SK-N-SH (cell line): ENCODE results near the gene SMIM36. TPM values are rescaled to one million over a fixed set of nuclear protein-coding genes. Genes with fewer than 3 reads are reported as not detected.

Source experiments
- CTCF ChIA-PET: fragments of 300-600, 350-600 bp; formaldehyde crosslinking; extraction: SDS; loops from one replicate; lab custom pipeline; 2021; lab: Yijun Ruan, JAX
- POLR2A ChIA-PET: fragments of 350-600 bp; sonication (Branson Sonifier 250); formaldehyde crosslinking; extraction: SDS; loops from one replicate; lab custom pipeline; 2020; ENCODE audit warnings: antibody characterized with exemption, inconsistent platforms; lab: Yijun Ruan, JAX
- DNase-seq: peaks from one replicate; pipeline ENCODE4 v3.0.0; 2012
- H2AFZ ChIP-seq: fragments of 200-600 bp; sonication (generic); 2 replicates; pipeline ENCODE4 v1.8.1; 2016; ENCODE audit warnings: antibody characterized with exemption, mild to moderate bottlenecking, low read depth
- H3F3A ChIP-seq: fragments of 200-600 bp; sonication (generic); replicated peaks from 2 replicates; pipeline ENCODE3; 2016; ENCODE audit warnings: antibody characterized with exemption, mild to moderate bottlenecking; ENCODE audit not compliant: insufficient read depth
- H3K27ac ChIP-seq, 2 experiments: fragments of 200-500 bp in 1 of 2; fragments of 200-600 bp in 1 of 2; sonication (Bioruptor generic) in 1 of 2; sonication (generic), shearing (Covaris generic) in 1 of 2; 2 replicates each; pipeline versions ENCODE4 v1.5.1 to v1.6.1; 2014 to 2016; ENCODE audit warnings: low read depth in 2 of 2, inconsistent platforms in 1 of 2, low read length in 1 of 2, mild to moderate bottlenecking in 1 of 2, mixed read lengths in 1 of 2
- H3K27me3 ChIP-seq: fragments of 200-600 bp; sonication (generic), shearing (Covaris generic); 2 replicates; pipeline ENCODE4 v1.6.1; 2016; ENCODE audit warnings: mixed run types; ENCODE audit not compliant: insufficient read depth
- H3K36me3 ChIP-seq, 2 experiments: fragments of 200-500 bp in 1 of 2; fragments of 200-600 bp in 1 of 2; sonication (Bioruptor generic) in 1 of 2; sonication (generic) in 1 of 2; replicated peaks in 1 of 2; 2 replicates each; pipeline versions ENCODE3 to v1.5.1; 2014 to 2016; ENCODE audit warnings: low read length in 1 of 2, mild to moderate bottlenecking in 1 of 2; ENCODE audit not compliant: insufficient read depth in 2 of 2, control insufficient read depth in 1 of 2
- H3K4me1 ChIP-seq, 2 experiments: fragments of 200-500 bp in 1 of 2; fragments of 200-600 bp in 1 of 2; sonication (Bioruptor generic) in 1 of 2; sonication (generic), shearing (Covaris generic) in 1 of 2; 2 replicates each; pipeline versions ENCODE4 v1.5.1 to v1.6.1; 2014 to 2016; ENCODE audit warnings: low read depth in 1 of 2, low read length in 1 of 2, mixed run types in 1 of 2; ENCODE audit not compliant: insufficient read depth in 2 of 2, control insufficient read depth in 1 of 2
- H3K4me2 ChIP-seq: fragments of 200-600 bp; sonication (generic), shearing (Covaris generic); 2 replicates; pipeline ENCODE4 v1.6.1; 2017; ENCODE audit warnings: mixed run types
- H3K4me3 ChIP-seq, 2 experiments: fragments of 200-500 bp in 1 of 2; fragments of 200-600 bp in 1 of 2; sonication (Bioruptor generic) in 1 of 2; sonication (generic), shearing (Covaris generic) in 1 of 2; 2 replicates each; pipeline versions ENCODE4 v1.5.1 to v1.8.1; 2014 to 2016; ENCODE audit warnings: low read depth in 2 of 2, inconsistent platforms in 1 of 2, low read length in 1 of 2, mild to moderate bottlenecking in 1 of 2, mixed read lengths in 1 of 2, moderate library complexity in 1 of 2
- H3K79me2 ChIP-seq: fragments of 200-600 bp; sonication (generic); 2 replicates; pipeline ENCODE4 v1.8.1; 2017; ENCODE audit warnings: mild to moderate bottlenecking; ENCODE audit not compliant: insufficient read depth
- H3K9ac ChIP-seq: fragments of 200-600 bp; sonication (generic); 2 replicates; pipeline ENCODE4 v1.6.1; 2017; ENCODE audit warnings: mixed run types
- H3K9me2 ChIP-seq: fragments of 200-600 bp; sonication (generic); 2 replicates; pipeline ENCODE4 v1.6.1; 2017; ENCODE audit warnings: mixed run types
- H3K9me3 ChIP-seq: fragments of 200-600 bp; sonication (generic); 2 replicates; pipeline ENCODE4 v1.6.1; 2017; ENCODE audit warnings: mixed run types, mild to moderate bottlenecking, moderate library complexity
- H4K20me1 ChIP-seq: fragments of 200-600 bp; sonication (generic); 2 replicates; pipeline ENCODE4 v1.6.1; 2017; ENCODE audit warnings: mild to moderate bottlenecking, mixed run types; ENCODE audit not compliant: insufficient read depth
- FOSL2 ChIP-seq: IDR thresholded peaks from 2 replicates; pipeline ENCODE4 v1.4.0; 2012; ENCODE audit warnings: low read depth, mild to moderate bottlenecking, moderate library complexity, borderline replicate concordance
- MXI1 ChIP-seq: IDR thresholded peaks from 2 replicates; pipeline ENCODE4 v1.6.1; 2012; ENCODE audit warnings: mild to moderate bottlenecking, low read depth, low read length, improper control_type of control experiment
- NRF1 ChIP-seq: IDR thresholded peaks from 2 replicates; pipeline ENCODE4 v1.6.1; 2012; ENCODE audit warnings: low read depth, mild to moderate bottlenecking, low read length
- RAD21 ChIP-seq: IDR thresholded peaks from 2 replicates; pipeline ENCODE4 v1.6.1; 2012; ENCODE audit warnings: mild to moderate bottlenecking, low read length
- RCOR1 ChIP-seq: fragments of 150-350 bp; IDR thresholded peaks from 2 replicates; pipeline ENCODE4 v1.6.1; 2017; ENCODE audit warnings: antibody characterized with exemption, low read length
- RXRA ChIP-seq: IDR thresholded peaks from 2 replicates; pipeline ENCODE4 v1.4.0; 2012; ENCODE audit warnings: low read depth, mild to moderate bottlenecking, borderline replicate concordance
- SMC3 ChIP-seq: IDR thresholded peaks from 2 replicates; pipeline ENCODE4 v1.6.1; 2012; ENCODE audit warnings: low read depth, low read length, improper control_type of control experiment
- TCF12 ChIP-seq: IDR thresholded peaks from 2 replicates; pipeline ENCODE4 v1.4.0; 2012
- TEAD4 ChIP-seq: IDR thresholded peaks from 2 replicates; pipeline ENCODE4 v1.4.0; 2012; ENCODE audit warnings: mild to moderate bottlenecking, borderline replicate concordance; ENCODE audit not compliant: insufficient read depth
- WGBS: methylation state at CpG from one replicate; pipeline ENCODE4 v1.1.6; 2017; ENCODE audit warnings: low lambda C conversion rate; 5-methylcytosine and 5-hydroxymethylcytosine counted together
- polyA plus RNA-seq, 3 experiments: library from polyadenylated mRNA; depleted of rRNA; stranded (reverse); fragments of >200 nt; gene quantifications; 2 replicates each; pipeline ENCODE4 v1.2.3, GENCODE V29; 2012
- TF ChIP-seq, protein P1 (sequence below): fragments of 150-350 bp; IDR thresholded peaks from 2 replicates; pipeline ENCODE4 v1.6.1; 2016; ENCODE audit warnings: mild to moderate bottlenecking, low read depth, low read length
- TF ChIP-seq, protein P2 (sequence below): fragments of 200-600 bp; sonication (generic); IDR thresholded peaks from 2 replicates; pipeline ENCODE4 v1.6.1; 2017; ENCODE audit warnings: antibody characterized with exemption, mild to moderate bottlenecking, moderate library complexity
- TF ChIP-seq, protein P3 (sequence below): IDR thresholded peaks from 2 replicates; pipeline ENCODE4 v1.4.0; 2012; ENCODE audit warnings: low read depth, borderline replicate concordance
- TF ChIP-seq, protein P4 (sequence below): IDR thresholded peaks from 2 replicates; pipeline ENCODE4 v1.4.0; 2012; ENCODE audit warnings: low read depth

Gene SMIM36
- polyA plus RNA-seq, 1 of the 3 experiments (the other 2 are of a cell fraction), result not detected

DNA sequence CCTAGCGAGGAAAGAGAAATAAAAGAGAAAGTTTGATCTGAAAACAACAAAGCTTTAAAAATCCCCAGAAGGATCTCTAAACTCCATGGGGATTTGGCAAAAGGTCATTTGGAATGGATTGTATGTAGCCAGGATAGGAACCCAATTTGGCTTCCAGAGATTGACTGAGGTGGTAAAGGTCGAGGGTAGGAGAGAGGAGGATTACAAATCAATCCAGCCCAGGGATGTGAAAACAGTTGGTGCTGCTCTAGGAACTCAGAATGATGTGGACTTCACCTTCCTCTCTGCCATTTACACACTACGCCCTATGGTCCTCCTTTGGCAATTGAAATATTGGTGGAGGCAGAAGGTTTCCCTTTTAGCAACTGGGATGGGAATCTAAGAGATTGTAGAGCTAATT, 18.8 kb upstream of the SMIM36 start (continued):
- TF ChIP-seq, protein P1, sequence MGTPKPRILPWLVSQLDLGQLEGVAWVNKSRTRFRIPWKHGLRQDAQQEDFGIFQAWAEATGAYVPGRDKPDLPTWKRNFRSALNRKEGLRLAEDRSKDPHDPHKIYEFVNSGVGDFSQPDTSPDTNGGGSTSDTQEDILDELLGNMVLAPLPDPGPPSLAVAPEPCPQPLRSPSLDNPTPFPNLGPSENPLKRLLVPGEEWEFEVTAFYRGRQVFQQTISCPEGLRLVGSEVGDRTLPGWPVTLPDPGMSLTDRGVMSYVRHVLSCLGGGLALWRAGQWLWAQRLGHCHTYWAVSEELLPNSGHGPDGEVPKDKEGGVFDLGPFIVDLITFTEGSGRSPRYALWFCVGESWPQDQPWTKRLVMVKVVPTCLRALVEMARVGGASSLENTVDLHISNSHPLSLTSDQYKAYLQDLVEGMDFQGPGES, result no peak
- TF ChIP-seq MXI1, result no peak

DNA sequence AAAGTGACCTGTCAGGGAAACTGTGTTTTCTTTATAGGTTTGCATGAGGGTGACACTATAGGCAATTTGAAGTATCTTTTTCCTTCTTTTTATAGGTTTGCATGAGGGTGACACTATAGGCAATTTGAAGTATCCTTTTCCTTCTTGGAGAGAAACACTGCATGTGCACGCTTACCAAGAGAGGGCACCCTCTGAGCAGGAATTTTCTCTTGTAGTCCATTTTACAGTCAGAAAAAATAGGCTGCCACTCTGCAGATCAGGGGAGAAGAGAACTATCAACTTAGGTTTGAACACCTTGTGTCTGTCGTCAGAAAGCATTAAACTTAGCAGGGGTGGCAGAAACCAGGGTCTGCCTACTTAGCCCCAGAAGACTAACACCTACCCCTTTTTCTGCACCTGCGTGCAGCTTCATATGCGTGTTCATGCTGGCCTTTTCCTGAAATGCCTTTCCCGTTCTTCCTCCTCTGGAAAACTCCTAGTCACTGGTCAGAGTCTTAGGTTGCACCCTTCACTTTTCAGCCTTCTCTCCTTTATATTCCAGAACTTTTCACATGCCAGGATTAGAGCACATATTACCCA, 16.4 kb upstream of the SMIM36 start:
- Histone ChIP-seq H3K27me3 (no peaks in the 10 kb centered on the region), H3K79me2 (no peaks in the 10 kb centered on the region), H3K4me1 (peaks cover 0 to 2% of the 10 kb centered on the region in 2 experiments; a peak in 1 of 4 replicates), H3K4me3 (no peak overlapping the region; a peak in 1 of 4 replicates), H4K20me1 (no peaks in the 10 kb centered on the region), H3K4me2 (no peak overlapping the region), H2AFZ (no peak overlapping the region), H3K9me3 (no peaks in the 10 kb centered on the region)
- POLR2A ChIA-PET, result no interaction called here
- peak; percentile 74 for DNase-seq
- WGBS, result 64% methylated on average over 5 of the region's 5 CpGs
- TF ChIP-seq TEAD4 (no peak), RCOR1 (0 out of 2 replicates have a peak, but pooled peaks have one; percentile 28), NRF1 (0 out of 2 replicates have a peak, but pooled peaks have one; percentile 11), RAD21 (peak; percentile 99), SMC3 (peak; percentile 96), FOSL2 (no peak), RXRA (no peak)
- TF ChIP-seq, protein P2, sequence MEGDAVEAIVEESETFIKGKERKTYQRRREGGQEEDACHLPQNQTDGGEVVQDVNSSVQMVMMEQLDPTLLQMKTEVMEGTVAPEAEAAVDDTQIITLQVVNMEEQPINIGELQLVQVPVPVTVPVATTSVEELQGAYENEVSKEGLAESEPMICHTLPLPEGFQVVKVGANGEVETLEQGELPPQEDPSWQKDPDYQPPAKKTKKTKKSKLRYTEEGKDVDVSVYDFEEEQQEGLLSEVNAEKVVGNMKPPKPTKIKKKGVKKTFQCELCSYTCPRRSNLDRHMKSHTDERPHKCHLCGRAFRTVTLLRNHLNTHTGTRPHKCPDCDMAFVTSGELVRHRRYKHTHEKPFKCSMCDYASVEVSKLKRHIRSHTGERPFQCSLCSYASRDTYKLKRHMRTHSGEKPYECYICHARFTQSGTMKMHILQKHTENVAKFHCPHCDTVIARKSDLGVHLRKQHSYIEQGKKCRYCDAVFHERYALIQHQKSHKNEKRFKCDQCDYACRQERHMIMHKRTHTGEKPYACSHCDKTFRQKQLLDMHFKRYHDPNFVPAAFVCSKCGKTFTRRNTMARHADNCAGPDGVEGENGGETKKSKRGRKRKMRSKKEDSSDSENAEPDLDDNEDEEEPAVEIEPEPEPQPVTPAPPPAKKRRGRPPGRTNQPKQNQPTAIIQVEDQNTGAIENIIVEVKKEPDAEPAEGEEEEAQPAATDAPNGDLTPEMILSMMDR, result peak; percentile 87
- TF ChIP-seq, all 33 proteins: peak for 5
- no peaks in the 10 kb centered on the region for H3K36me3 ChIP-seq
- no peak overlapping the region for H3K9ac ChIP-seq
- H3K9me2 ChIP-seq, result no peaks in the 10 kb centered on the region
- H3F3A ChIP-seq, result no peaks in the 10 kb centered on the region
- CTCF ChIA-PET, result interaction anchor here (0.6 to 12.9 kb wide), 67 partner anchors 9 to 1156 kb away, joined by 3 to 499 read pairs (median 7); partner anchors contain the start of genes PCTP and TMEM100
- no peak overlapping the region for H3K27ac ChIP-seq

DNA sequence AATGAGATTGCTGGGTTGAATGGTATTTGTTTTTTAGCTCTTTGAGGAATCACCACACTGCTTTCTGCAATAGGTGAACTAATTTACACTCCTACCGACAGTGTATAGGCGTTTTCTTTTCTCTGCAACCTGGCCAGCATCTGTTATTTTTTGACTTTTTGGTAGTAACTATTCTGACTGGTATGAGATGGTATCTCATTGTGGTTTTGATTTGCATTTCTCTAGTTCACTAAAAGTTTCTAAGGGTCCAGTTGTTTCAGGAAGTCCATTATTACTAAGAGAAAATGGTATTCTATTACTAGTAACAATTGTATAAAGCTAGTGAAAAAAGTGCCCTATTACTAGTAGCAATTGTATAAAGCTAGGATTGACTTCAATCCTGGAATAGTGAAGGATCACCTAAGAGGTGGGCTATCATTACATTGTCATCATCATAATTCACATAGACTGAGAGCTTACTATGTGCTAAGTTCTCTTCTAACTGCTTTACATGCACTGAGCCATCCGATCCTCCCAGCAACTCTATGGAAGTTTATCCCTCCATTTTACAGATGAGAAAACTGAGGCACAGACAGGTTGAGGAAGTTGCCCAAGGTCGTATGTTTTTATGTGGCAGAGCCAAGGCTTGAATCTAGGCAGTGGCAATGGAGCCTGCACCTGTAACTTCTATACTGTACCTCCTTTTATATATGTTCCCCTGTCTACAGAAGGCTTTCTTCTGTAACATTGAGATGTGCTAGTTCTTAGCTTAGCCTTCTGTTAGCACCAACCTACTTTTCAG, 13.4 kb upstream of the SMIM36 start:
- H3K36me3 ChIP-seq, result no peaks in the 10 kb centered on the region
- 51% methylated on average over 4 of the region's 4 CpGs for WGBS
- H3K4me3 ChIP-seq, result no peak overlapping the region
- H3K4me1 ChIP-seq, result peaks cover 0 to 2% of the 10 kb centered on the region in 2 experiments; a peak in 1 of 4 replicates
- H4K20me1 ChIP-seq, result no peaks in the 10 kb centered on the region
- no peak overlapping the region for H2AFZ ChIP-seq
- ChIA-PET POLR2A (no interaction called here), CTCF (interaction anchor here (0.9 to 12.9 kb wide), 13 partner anchors 11 to 795 kb away, joined by 3 to 499 read pairs (median 20); partner anchors contain the start of genes PCTP and TMEM100)
- H3K9ac ChIP-seq, result no peak overlapping the region
- no peaks in the 10 kb centered on the region for H3K9me3 ChIP-seq
- no peaks in the 10 kb centered on the region for H3F3A ChIP-seq
- no peak overlapping the region for H3K27ac ChIP-seq
- no peaks in the 10 kb centered on the region for H3K9me2 ChIP-seq
- H3K27me3 ChIP-seq, result peaks cover 10% of the 10 kb centered on the region; the same call in 1 of the 2 replicates
- no peaks in the 10 kb centered on the region for H3K79me2 ChIP-seq
- no peak overlapping the region for H3K4me2 ChIP-seq
- DNase-seq, result no peak
- no peak for TF ChIP-seq MXI1
- TF ChIP-seq, protein P3, sequence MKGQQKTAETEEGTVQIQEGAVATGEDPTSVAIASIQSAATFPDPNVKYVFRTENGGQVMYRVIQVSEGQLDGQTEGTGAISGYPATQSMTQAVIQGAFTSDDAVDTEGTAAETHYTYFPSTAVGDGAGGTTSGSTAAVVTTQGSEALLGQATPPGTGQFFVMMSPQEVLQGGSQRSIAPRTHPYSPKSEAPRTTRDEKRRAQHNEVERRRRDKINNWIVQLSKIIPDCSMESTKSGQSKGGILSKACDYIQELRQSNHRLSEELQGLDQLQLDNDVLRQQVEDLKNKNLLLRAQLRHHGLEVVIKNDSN, result no peak
- TF ChIP-seq, protein P4, sequence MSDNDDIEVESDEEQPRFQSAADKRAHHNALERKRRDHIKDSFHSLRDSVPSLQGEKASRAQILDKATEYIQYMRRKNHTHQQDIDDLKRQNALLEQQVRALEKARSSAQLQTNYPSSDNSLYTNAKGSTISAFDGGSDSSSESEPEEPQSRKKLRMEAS, result no peak
- TF ChIP-seq, protein P1, result no peak
- peak; percentile 73 for TF ChIP-seq TCF12
- TF ChIP-seq, protein P2, result no peak
